ENCODE results near the gene USP34.

DNA sequence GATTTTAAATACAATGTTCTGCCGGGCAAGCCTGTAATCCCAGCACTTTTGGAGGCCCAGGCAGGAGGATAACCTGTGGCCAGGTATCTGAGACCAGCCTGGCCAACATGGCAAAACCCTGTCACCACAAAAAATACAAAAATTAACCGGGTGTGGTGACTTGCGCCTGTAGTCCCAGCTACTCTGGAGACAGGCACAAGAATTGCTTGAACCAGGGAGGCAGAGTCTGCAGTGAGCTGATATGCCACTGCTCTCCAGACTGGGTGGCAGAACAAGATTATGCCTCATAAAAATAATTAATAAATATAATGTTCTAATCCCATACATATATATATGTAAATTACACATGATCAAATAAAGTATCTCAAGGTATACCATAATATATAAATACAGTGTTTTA, 189.6 kb downstream of the USP34 start:
- no peak for TF ChIP-seq POLR2A (IDR thresholded peaks at IDR 0.05)
- TF ChIP-seq, protein P1, sequence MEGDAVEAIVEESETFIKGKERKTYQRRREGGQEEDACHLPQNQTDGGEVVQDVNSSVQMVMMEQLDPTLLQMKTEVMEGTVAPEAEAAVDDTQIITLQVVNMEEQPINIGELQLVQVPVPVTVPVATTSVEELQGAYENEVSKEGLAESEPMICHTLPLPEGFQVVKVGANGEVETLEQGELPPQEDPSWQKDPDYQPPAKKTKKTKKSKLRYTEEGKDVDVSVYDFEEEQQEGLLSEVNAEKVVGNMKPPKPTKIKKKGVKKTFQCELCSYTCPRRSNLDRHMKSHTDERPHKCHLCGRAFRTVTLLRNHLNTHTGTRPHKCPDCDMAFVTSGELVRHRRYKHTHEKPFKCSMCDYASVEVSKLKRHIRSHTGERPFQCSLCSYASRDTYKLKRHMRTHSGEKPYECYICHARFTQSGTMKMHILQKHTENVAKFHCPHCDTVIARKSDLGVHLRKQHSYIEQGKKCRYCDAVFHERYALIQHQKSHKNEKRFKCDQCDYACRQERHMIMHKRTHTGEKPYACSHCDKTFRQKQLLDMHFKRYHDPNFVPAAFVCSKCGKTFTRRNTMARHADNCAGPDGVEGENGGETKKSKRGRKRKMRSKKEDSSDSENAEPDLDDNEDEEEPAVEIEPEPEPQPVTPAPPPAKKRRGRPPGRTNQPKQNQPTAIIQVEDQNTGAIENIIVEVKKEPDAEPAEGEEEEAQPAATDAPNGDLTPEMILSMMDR (IDR thresholded peaks at IDR 0.05), result no peak
